Motor neuron (in vitro differentiated cells): ENCODE data around the gene SLIT1. TPM values are rescaled to one million over a fixed set of nuclear protein-coding genes. Genes with fewer than 3 reads are reported as not detected.

Experiments
- ATAC-seq, 8 experiments: fragments of 200-7000 bp; cut with Tn5 transposase; replicated peaks in 6 of 8; 2 replicates each; pipeline ENCODE4 v1.8.0; 2021; ENCODE audit warnings: mild to moderate bottlenecking in 8 of 8, moderate library complexity in 8 of 8
- H3K27ac ChIP-seq, 2 donors: fragments of 250-450 bp; sonication (Bioruptor Pico); 2 replicates each; pipeline ENCODE4 v1.9.0; 2021; ENCODE audit warnings: antibody characterized with exemption in 2 of 2, mild to moderate bottlenecking in 2 of 2, moderate library complexity in 1 of 2
- H3K4me1 ChIP-seq, 2 donors: fragments of 250-450 bp; sonication (Bioruptor Pico); replicated peaks in 1 of 2; 2 replicates each; pipeline ENCODE4 v1.6.1; 2021; ENCODE audit warnings: antibody characterized with exemption in 2 of 2, mild to moderate bottlenecking in 2 of 2, moderate library complexity in 1 of 2
- H3K4me3 ChIP-seq, 5 donors: fragments of 250-450 bp; sonication (Bioruptor Pico); 2 replicates each; pipeline ENCODE4 v1.9.0; 2021; ENCODE audit warnings: antibody characterized with exemption in 5 of 5, mild to moderate bottlenecking in 5 of 5, moderate library complexity in 4 of 5
- WGBS, 10 experiments: fragments of 450-650 bp; shearing (Covaris generic); methylation state at CpG; one replicate each; pipeline ENCODE4 v1.0.0; 2022; 5-methylcytosine and 5-hydroxymethylcytosine counted together
- in situ Hi-C, 9 experiments: fragments of 400-800 bp; cut with MboI; loops; one replicate each; pipeline ENCODE4 v1.15.0; 2021; ENCODE audit warnings: low sequenced_read_pairs in 9 of 9, low pct_unique_long_range_greater_than_20kb in 2 of 9; ENCODE audit not compliant: unreplicated experiment in 9 of 9
- total RNA-seq, 8 experiments: library from RNA; unstranded; fragments of 300-600 nt; gene quantifications; 2 replicates each; pipeline versions ENCODE4 v1.2.3 to v1.2.4, GENCODE V29; 2022

Gene SLIT1
- total RNA-seq, 8 experiments from 2014 or later: 0.20 to 137 (median 54.2) TPM

- ATAC-seq: peak in 5 of 8 experiments; percentile 31 to 97 (median 61)
- Histone ChIP-seq H3K4me3 (no peak overlapping the region), H3K4me1 (peaks cover 0 to 4% of the 10 kb centered on the region in 2 donors), H3K27ac (no peak overlapping the region)
- in situ Hi-C loops: no loop called here
- 0 to 100% (median 72%) methylated on average over 1 to 4 of the region's 4 CpGs for WGBS, 10 experiments
These were observed 230.0 kb downstream of the SLIT1 start for GRCh38 chr10:96955794-96956193.

- in situ Hi-C loops: no loop called here
- H3K4me1 ChIP-seq: peaks cover 0 to 4% of the 10 kb centered on the region in 2 donors
- H3K27ac ChIP-seq: no peak overlapping the region
- ATAC-seq: no peak
- no peak overlapping the region for H3K4me3 ChIP-seq
- 80 to 100% (median 100%) methylated on average over 1 to 2 of the region's 2 CpGs; no CpG with 5 or more reads in 1 of the 10 experiments for WGBS, 10 experiments
These were observed 233.8 kb downstream of the SLIT1 start for GRCh38 chr10:96951954-96952353.

- in situ Hi-C loops: no loop called here
- Histone ChIP-seq H3K4me3 (no peak overlapping the region), H3K27ac (no peak overlapping the region), H3K4me1 (no peaks in the 10 kb centered on the region)
- 79 to 100% (median 90%) methylated on average over 2 to 5 of the region's 5 CpGs; no CpG with 5 or more reads in 1 of the 10 experiments for WGBS, 10 experiments
- ATAC-seq: no peak
These were observed 236.6 kb downstream of the SLIT1 start for GRCh38 chr10:96949039-96949683.

Other genes starting within 250 kb of the SLIT1 start
- gene ARHGAP19, start 106.7 kb upstream of the SLIT1 start, total RNA-seq: 10 to 100 TPM in 6 of 8 experiments, 1 to 10 TPM in 2; 2.4 to 18.0 (median 11.9) TPM
- 1 to 10 TPM; 2.3 to 7.4 (median 3.7) TPM for gene FRAT1, start 133.3 kb upstream of the SLIT1 start, total RNA-seq
- gene FRAT2, start 148.8 kb upstream of the SLIT1 start, total RNA-seq: 10 to 100 TPM in 6 of 8 experiments, 1 to 10 TPM in 2; 6.4 to 14.9 (median 12.7) TPM
- 10 to 100 TPM; 20.8 to 65.6 (median 40.2) TPM for gene RRP12, start 215.4 kb upstream of the SLIT1 start, total RNA-seq
- 100 to 1,000 TPM; 242 to 525 (median 430) TPM for gene PGAM1, start 240.2 kb upstream of the SLIT1 start, total RNA-seq